ENCODE measurements around the gene PRPS1.

GRCh38 chrX:107646735-107647134, 18.4 kb downstream of the PRPS1 start:
- no peak for TF ChIP-seq CTCF (IDR thresholded peaks at IDR 0.05)
- no peak for TF ChIP-seq EZH2 (IDR thresholded peaks at IDR 0.05)
